Thoracic aorta (tissue), 2 donors: ENCODE results near the gene WNT7B. TPM values are rescaled to one million over a fixed set of nuclear protein-coding genes. Genes with fewer than 3 reads are reported as not detected.
A peak's percentile ranks its signal among the peaks of the same experiment; 100 is the strongest.

Source experiments
- ATAC-seq: fragments of 150-250 bp; one replicate; pipeline ENCODE4 v1.8.0; 2017; ENCODE audit warnings: low read depth; ENCODE audit not compliant: insufficient number of reproducible peaks, low FRiP score
- DNase-seq: peaks from one replicate; pipeline ENCODE4 v3.0.0-alpha.2; 2020; ENCODE audit warnings: low spot score
- H3K27ac ChIP-seq, 2 donors: fragments of 200-600 bp; sonication (generic); 1 replicate in 1 of 2; 2 replicates in 1 of 2; pipeline ENCODE4 v1.5.1; 2016; ENCODE audit warnings: mild to moderate bottlenecking in 2 of 2, moderate library complexity in 2 of 2
- H3K27me3 ChIP-seq: fragments of 200-600 bp; sonication (generic); replicated peaks from 2 replicates; pipeline ENCODE4 v1.6.0; 2016; ENCODE audit warnings: mild to moderate bottlenecking; ENCODE audit not compliant: insufficient read depth
- H3K36me3 ChIP-seq: fragments of 200-600 bp; sonication (generic); one replicate; pipeline ENCODE4 v1.5.1; 2016
- H3K4me1 ChIP-seq, 2 donors: fragments of 200-600 bp; sonication (generic); 1 replicate in 1 of 2; 2 replicates in 1 of 2; pipeline versions ENCODE4 v1.5.1 to v1.6.0; 2016; ENCODE audit warnings: low read depth in 2 of 2, mild to moderate bottlenecking in 1 of 2; ENCODE audit not compliant: control insufficient read depth in 1 of 2
- H3K4me3 ChIP-seq: fragments of 200-600 bp; sonication (generic); 2 replicates; pipeline ENCODE4 v1.5.1; 2016; ENCODE audit warnings: mild to moderate bottlenecking
- H3K9me3 ChIP-seq: fragments of 200-600 bp; sonication (generic); 2 replicates; pipeline ENCODE4 v1.5.1; 2016
- total RNA-seq, 2 donors: library from RNA; depleted of rRNA; stranded (reverse); fragments of >200 nt; gene quantifications; one replicate each; pipeline versions ENCODE4 v1.1.0 to v1.2.3, GENCODE V29; 2016
- TF ChIP-seq, protein P1 (sequence below): fragments of 200-600 bp; sonication (generic); IDR thresholded peaks from one replicate; pipeline ENCODE4 v1.5.1; 2019; ENCODE audit warnings: antibody characterized with exemption

Gene WNT7B
- total RNA-seq, 2 donors from 2014 or later: not detected

DNA sequence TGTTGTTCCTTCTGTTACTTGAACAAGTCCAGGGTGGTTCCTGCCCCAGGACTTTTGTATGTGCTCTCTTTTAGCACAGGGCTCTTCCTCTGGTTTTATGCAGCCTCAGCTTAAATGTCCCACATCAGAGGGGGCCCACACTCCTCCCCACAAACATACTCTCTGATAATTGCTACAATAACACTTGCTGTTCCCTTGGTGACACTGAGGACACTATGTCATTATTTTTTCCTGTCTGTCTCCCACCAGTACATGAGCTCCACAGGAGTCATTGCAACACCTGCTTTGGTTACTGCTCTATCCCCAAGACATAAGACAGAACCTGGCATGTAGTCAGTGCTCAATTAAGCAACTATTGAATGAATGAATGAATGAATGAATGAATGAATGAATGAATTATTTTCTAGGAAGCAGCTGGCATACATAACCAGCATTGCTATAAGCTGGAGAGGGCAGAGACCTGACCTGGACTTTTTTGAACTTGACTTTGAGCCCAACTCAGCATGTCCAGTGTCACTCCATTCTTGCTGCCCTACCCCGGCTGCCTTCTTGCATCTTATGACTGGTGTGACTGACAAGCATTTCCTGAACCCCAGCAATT is 7.5 kb upstream of the WNT7B start:
- no peak overlapping the region for H3K4me3 ChIP-seq
- TF ChIP-seq, protein P1, sequence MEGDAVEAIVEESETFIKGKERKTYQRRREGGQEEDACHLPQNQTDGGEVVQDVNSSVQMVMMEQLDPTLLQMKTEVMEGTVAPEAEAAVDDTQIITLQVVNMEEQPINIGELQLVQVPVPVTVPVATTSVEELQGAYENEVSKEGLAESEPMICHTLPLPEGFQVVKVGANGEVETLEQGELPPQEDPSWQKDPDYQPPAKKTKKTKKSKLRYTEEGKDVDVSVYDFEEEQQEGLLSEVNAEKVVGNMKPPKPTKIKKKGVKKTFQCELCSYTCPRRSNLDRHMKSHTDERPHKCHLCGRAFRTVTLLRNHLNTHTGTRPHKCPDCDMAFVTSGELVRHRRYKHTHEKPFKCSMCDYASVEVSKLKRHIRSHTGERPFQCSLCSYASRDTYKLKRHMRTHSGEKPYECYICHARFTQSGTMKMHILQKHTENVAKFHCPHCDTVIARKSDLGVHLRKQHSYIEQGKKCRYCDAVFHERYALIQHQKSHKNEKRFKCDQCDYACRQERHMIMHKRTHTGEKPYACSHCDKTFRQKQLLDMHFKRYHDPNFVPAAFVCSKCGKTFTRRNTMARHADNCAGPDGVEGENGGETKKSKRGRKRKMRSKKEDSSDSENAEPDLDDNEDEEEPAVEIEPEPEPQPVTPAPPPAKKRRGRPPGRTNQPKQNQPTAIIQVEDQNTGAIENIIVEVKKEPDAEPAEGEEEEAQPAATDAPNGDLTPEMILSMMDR: no peak
- no peak overlapping the region for H3K27ac ChIP-seq
- H3K36me3 ChIP-seq: no peaks in the 10 kb centered on the region
- no peaks in the 10 kb centered on the region for H3K27me3 ChIP-seq
- H3K9me3 ChIP-seq: no peaks in the 10 kb centered on the region
- peaks cover 0 to under 1% of the 10 kb centered on the region in 2 donors for H3K4me1 ChIP-seq
- no peak for DNase-seq
- no peak for ATAC-seq

DNA sequence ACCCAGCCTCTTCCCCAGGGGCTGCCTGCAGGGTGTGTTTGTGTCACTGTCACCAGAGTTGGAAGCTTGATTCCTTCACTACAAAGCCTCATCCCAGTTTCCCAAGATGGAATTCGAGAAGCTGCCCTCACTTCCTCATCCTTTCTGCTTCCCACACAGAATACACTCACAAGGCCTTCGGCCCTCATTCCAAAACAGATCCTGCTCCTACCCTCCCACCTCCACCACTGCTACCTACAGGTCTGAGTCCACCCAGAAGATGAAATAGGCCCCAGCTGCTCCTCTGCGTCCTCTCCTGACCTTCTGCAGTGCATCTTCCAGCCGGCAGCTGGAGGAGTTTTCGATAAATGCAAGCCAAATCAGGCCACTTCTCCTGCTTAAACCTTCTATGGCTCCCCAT is 6.8 kb upstream of the WNT7B start:
- no peak overlapping the region for H3K4me3 ChIP-seq

DNA sequence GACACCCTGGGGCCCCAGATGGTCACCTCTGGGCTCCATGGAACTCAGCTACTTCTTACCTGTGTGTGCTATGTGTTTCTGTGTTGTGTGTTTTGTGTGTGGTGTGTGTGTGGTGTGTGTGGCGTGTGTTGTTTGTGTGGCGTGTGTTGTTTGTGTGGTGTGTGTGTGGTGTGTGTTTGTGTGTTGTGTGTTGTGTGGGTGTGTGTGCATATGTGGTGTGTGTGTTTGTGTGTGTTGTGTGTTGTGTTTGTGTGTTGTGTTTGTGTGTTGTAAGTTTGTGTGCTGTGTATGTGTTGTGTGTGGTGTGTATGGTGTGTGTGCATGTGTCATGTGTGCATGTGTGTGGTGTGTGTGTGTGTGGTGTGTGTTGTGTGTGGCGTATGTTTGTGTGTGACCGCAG is 3.8 kb upstream of the WNT7B start:
- DNase-seq (no peak), ATAC-seq (no peak)
- TF ChIP-seq, protein P1: no peak
- no peaks in the 10 kb centered on the region for H3K36me3 ChIP-seq
- peaks cover 0 to 29% of the 10 kb centered on the region in 2 donors for H3K4me1 ChIP-seq
- no peak overlapping the region for H3K4me3 ChIP-seq
- no peaks in the 10 kb centered on the region for H3K9me3 ChIP-seq
- H3K27ac ChIP-seq: no peak overlapping the region
- peaks cover 11% of the 10 kb centered on the region for H3K27me3 ChIP-seq

More for the DNA sequence above, 6.8 kb upstream of the WNT7B start:
- Histone ChIP-seq H3K27ac (no peak overlapping the region), H3K27me3 (no peaks in the 10 kb centered on the region), H3K36me3 (no peaks in the 10 kb centered on the region), H3K4me1 (peaks cover 0 to 7% of the 10 kb centered on the region in 2 donors), H3K9me3 (no peaks in the 10 kb centered on the region)
- TF ChIP-seq, protein P1: no peak
- DNase-seq: no peak
- no peak for ATAC-seq

DNA sequence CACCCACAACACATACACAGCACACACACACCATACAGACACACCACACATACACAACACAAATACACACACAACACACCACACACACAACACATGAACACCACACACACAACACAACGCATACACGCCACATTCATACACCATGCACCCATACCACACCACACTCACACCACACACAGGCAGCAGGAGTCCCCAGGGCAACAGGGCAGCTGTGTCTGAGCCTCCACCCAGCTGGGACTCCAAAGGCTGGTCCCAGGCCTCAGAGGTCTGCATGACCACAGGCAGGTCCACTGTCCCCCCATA is 3.3 kb upstream of the WNT7B start:
- Histone ChIP-seq H3K27ac (no peak overlapping the region), H3K4me1 (peaks cover 0 to 29% of the 10 kb centered on the region in 2 donors), H3K4me3 (no peak overlapping the region), H3K9me3 (no peaks in the 10 kb centered on the region), H3K36me3 (no peaks in the 10 kb centered on the region), H3K27me3 (peaks cover 11% of the 10 kb centered on the region)
- DNase-seq (no peak), ATAC-seq (no peak)
- TF ChIP-seq, protein P1: no peak

DNA sequence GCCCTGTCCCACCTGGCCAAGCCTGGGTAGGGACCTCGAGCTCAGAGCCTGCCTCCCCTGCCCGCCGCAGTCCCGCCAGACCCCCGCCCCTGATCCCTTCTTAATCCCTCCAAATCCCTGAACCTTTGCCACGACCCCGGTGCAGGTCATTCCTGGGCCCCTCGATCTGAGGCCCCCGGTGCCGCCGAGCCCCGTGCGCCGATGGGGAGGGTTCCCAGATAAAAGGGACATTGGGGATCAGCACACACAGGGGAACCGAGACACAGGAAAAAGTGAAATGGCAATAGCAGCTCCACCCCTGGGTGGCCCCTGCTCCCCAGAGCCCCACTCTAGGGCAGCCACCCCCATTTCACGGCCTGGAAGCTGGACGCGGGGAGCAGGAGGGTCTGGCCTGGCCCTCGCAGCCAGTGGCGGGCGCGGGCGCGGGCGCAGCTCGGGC is 1.3 kb upstream of the WNT7B start:
- peaks cover 0 to 29% of the 10 kb centered on the region in 2 donors for H3K4me1 ChIP-seq
- no peak overlapping the region for H3K27ac ChIP-seq
- DNase-seq (no peak), ATAC-seq (no peak)
- H3K27me3 ChIP-seq: peaks cover 11% of the 10 kb centered on the region
- peak overlapping the region; percentile 79 for H3K4me3 ChIP-seq
- H3K36me3 ChIP-seq: no peaks in the 10 kb centered on the region
- TF ChIP-seq, protein P1: no peak
- H3K9me3 ChIP-seq: no peaks in the 10 kb centered on the region
